IMR-90 (cell line): ENCODE data around the gene SORCS1. TPM values are rescaled to one million over a fixed set of nuclear protein-coding genes. Genes with fewer than 3 reads are reported as not detected.

ENCODE experiments used
- ATAC-seq: fragments of 200-7000 bp; cut with Tn5 transposase; 2 replicates; pipeline ENCODE4 v1.9.1; 2020; ENCODE audit warnings: low read depth, mild to moderate bottlenecking, moderate library complexity
- BruUV-seq: library from RNA; stranded (reverse); fragments of 400-500 nt; replicated peaks from 2 replicates; lab custom pipeline; 2021; lab: Mats Ljungman, UMichigan
- CTCF ChIA-PET: fragments of 300-600 bp; formaldehyde crosslinking; extraction: SDS; loops from one replicate; lab custom pipeline; 2021; ENCODE audit warnings: antibody characterized with exemption; lab: Yijun Ruan, JAX
- POLR2A ChIA-PET: fragments of 300-600 bp; sonication (Branson Sonifier 250); formaldehyde crosslinking; loops from one replicate; lab custom pipeline; 2022; ENCODE audit warnings: antibody characterized with exemption; ENCODE audit not compliant: unreplicated experiment; lab: Charles Lee
- DNase-seq: peaks from one replicate; pipeline ENCODE4 v3.0.0; 2013
- H2AFZ ChIP-seq: replicated peaks from 2 replicates; pipeline ENCODE3; 2013; ENCODE audit warnings: low read length, mild to moderate bottlenecking; ENCODE audit not compliant: poor library complexity
- H2AK5ac ChIP-seq: 2 replicates; pipeline ENCODE4 v1.6.1; 2013; ENCODE audit warnings: low read depth, low read length, inconsistent platforms
- H2AK9ac ChIP-seq: replicated peaks from 2 replicates; pipeline ENCODE3; 2013; ENCODE audit warnings: mild to moderate bottlenecking, low read depth, low read length, moderate library complexity; ENCODE audit not compliant: poor library complexity
- H2BK120ac ChIP-seq: 2 replicates; pipeline ENCODE4 v1.6.1; 2013; ENCODE audit warnings: low read depth, low read length, inconsistent platforms
- H2BK15ac ChIP-seq: 3 replicates; pipeline ENCODE4 v1.6.1; 2013; ENCODE audit warnings: low read depth, low read length, inconsistent platforms
- H2BK20ac ChIP-seq: 2 replicates; pipeline ENCODE4 v1.6.1; 2013; ENCODE audit warnings: low read depth, mild to moderate bottlenecking, inconsistent platforms, low read length, moderate library complexity
- H2BK5ac ChIP-seq: 2 replicates; pipeline ENCODE4 v1.6.1; 2013; ENCODE audit warnings: mild to moderate bottlenecking, low read depth, low read length, inconsistent platforms; ENCODE audit not compliant: poor library complexity, severe bottlenecking
- H3K14ac ChIP-seq: replicated peaks from 2 replicates; pipeline ENCODE4 v1.6.1; 2013; ENCODE audit warnings: low read depth, low read length, inconsistent platforms
- H3K18ac ChIP-seq: 2 replicates; pipeline ENCODE4 v1.6.1; 2013; ENCODE audit warnings: low read depth, low read length, control low read depth
- H3K23ac ChIP-seq: 2 replicates; pipeline ENCODE4 v1.6.1; 2013; ENCODE audit warnings: low read depth, low read length, inconsistent platforms
- H3K27ac ChIP-seq: 2 replicates; pipeline ENCODE4 v1.5.1; 2013; ENCODE audit warnings: mild to moderate bottlenecking, control low read depth, low read length; ENCODE audit not compliant: insufficient read depth
- H3K27me3 ChIP-seq: 2 replicates; pipeline ENCODE4 v1.6.1; 2013; ENCODE audit warnings: low read length; ENCODE audit not compliant: control insufficient read depth, insufficient read depth
- H3K36me3 ChIP-seq: 2 replicates; pipeline ENCODE4 v1.6.1; 2013; ENCODE audit warnings: low read length, mixed read lengths; ENCODE audit not compliant: control insufficient read depth, insufficient read depth
- H3K4ac ChIP-seq: 2 replicates; pipeline ENCODE4 v1.6.1; 2013; ENCODE audit warnings: low read depth, low read length, inconsistent platforms
- H3K4me1 ChIP-seq: 2 replicates; pipeline ENCODE4 v1.6.1; 2013; ENCODE audit warnings: low read length, mixed read lengths; ENCODE audit not compliant: control insufficient read depth, insufficient read depth
- H3K4me2 ChIP-seq: 2 replicates; pipeline ENCODE4 v1.6.1; 2013; ENCODE audit warnings: low read depth, mild to moderate bottlenecking, control low read depth, low read length, moderate library complexity
- H3K4me3 ChIP-seq: 2 replicates; pipeline ENCODE4 v1.5.1; 2013; ENCODE audit warnings: low read depth, mild to moderate bottlenecking, control low read depth, low read length, moderate library complexity; ENCODE audit not compliant: insufficient read depth
- H3K56ac ChIP-seq: 2 replicates; pipeline ENCODE4 v1.6.1; 2013; ENCODE audit warnings: low read length, inconsistent platforms; ENCODE audit not compliant: insufficient read depth; ENCODE audit errors: extremely low read depth
- H3K79me1 ChIP-seq, 2 experiments: 2 replicates each; pipeline ENCODE4 v1.6.1; 2013; ENCODE audit warnings: low read length in 2 of 2, inconsistent platforms in 1 of 2, low read depth in 1 of 2
- H3K9ac ChIP-seq: 2 replicates; pipeline ENCODE4 v1.6.1; 2013; ENCODE audit warnings: low read depth, low read length, control low read depth
- H3K9me1 ChIP-seq: 2 replicates; pipeline ENCODE4 v1.6.1; 2013; ENCODE audit warnings: low read length, inconsistent platforms; ENCODE audit not compliant: insufficient read depth
- H3K9me3 ChIP-seq: 2 replicates; pipeline ENCODE4 v1.6.1; 2013; ENCODE audit warnings: low read length; ENCODE audit not compliant: control insufficient read depth, insufficient read depth
- H4K20me1 ChIP-seq: 2 replicates; pipeline ENCODE4 v1.6.1; 2013; ENCODE audit warnings: low read length, inconsistent platforms; ENCODE audit not compliant: insufficient read depth
- H4K5ac ChIP-seq: 2 replicates; pipeline ENCODE4 v1.6.1; 2013; ENCODE audit warnings: mild to moderate bottlenecking, low read depth, low read length, control low read depth
- H4K8ac ChIP-seq, 2 experiments: 2 replicates each; pipeline ENCODE4 v1.6.1; 2013; ENCODE audit warnings: low read depth in 2 of 2, low read length in 2 of 2, control low read depth in 1 of 2, inconsistent platforms in 1 of 2
- H4K91ac ChIP-seq: 2 replicates; pipeline ENCODE4 v1.6.1; 2013; ENCODE audit warnings: low read depth, low read length, inconsistent platforms; ENCODE audit not compliant: insufficient read depth
- BHLHE40 ChIP-seq: fragments of 150-350 bp; IDR thresholded peaks from 2 replicates; pipeline ENCODE4 v1.6.1; 2016; ENCODE audit warnings: mild to moderate bottlenecking, low read depth, low read length
- CEBPB ChIP-seq: IDR thresholded peaks from 2 replicates; pipeline ENCODE4 v1.6.1; 2012; ENCODE audit warnings: low read depth, low read length, improper control_type of control experiment
- CHD1 ChIP-seq: IDR thresholded peaks from 2 replicates; pipeline ENCODE4 v1.6.1; 2012; ENCODE audit warnings: low read depth, low read length, improper control_type of control experiment
- CTCF ChIP-seq: conservative IDR thresholded peaks from 2 replicates; pipeline ENCODE4 v1.5.1; 2012; ENCODE audit warnings: mild to moderate bottlenecking, low read depth, low read length, improper control_type of control experiment
- ELK1 ChIP-seq: fragments of 150-350 bp; IDR thresholded peaks from 2 replicates; pipeline ENCODE4 v1.6.1; 2016; ENCODE audit warnings: low read depth, mild to moderate bottlenecking, low read length, moderate library complexity, borderline replicate concordance
- FOS ChIP-seq: fragments of 150-350 bp; IDR thresholded peaks from 2 replicates; pipeline ENCODE4 v1.6.1; 2016; ENCODE audit warnings: low read depth, low read length
- MAFK ChIP-seq: IDR thresholded peaks from 2 replicates; pipeline ENCODE4 v1.6.1; 2012; ENCODE audit warnings: low read depth, low read length, improper control_type of control experiment
- MAZ ChIP-seq: IDR thresholded peaks from 2 replicates; pipeline ENCODE4 v1.6.1; 2012; ENCODE audit warnings: low read depth, mild to moderate bottlenecking, low read length, improper control_type of control experiment, moderate library complexity, borderline replicate concordance
- MXI1 ChIP-seq: IDR thresholded peaks from 2 replicates; pipeline ENCODE4 v1.6.1; 2012; ENCODE audit warnings: low read depth, mild to moderate bottlenecking, low read length, moderate library complexity, borderline replicate concordance
- NFE2L2 ChIP-seq: fragments of 150-350 bp; IDR thresholded peaks from 2 replicates; pipeline ENCODE4 v1.6.1; 2016; ENCODE audit warnings: low read depth, mild to moderate bottlenecking, low read length
- POLR2A ChIP-seq: IDR thresholded peaks from 2 replicates; pipeline ENCODE4 v1.6.1; 2012; ENCODE audit warnings: mild to moderate bottlenecking, low read depth, low read length
- RAD21 ChIP-seq: IDR thresholded peaks from 2 replicates; pipeline ENCODE4 v1.6.1; 2012; ENCODE audit warnings: low read length, improper control_type of control experiment
- RCOR1 ChIP-seq: IDR thresholded peaks from 2 replicates; pipeline ENCODE4 v1.6.1; 2012; ENCODE audit warnings: mild to moderate bottlenecking, low read length, improper control_type of control experiment; ENCODE audit not compliant: insufficient replicate concordance
- RFX5 ChIP-seq: IDR thresholded peaks from 2 replicates; pipeline ENCODE4 v1.8.0; 2012; ENCODE audit warnings: low read depth, mild to moderate bottlenecking, low read length, moderate library complexity
- SMC3 ChIP-seq: fragments of 150-350 bp; IDR thresholded peaks from 2 replicates; pipeline ENCODE4 v1.6.1; 2016; ENCODE audit warnings: low read depth, mild to moderate bottlenecking, antibody characterized with exemption, low read length, moderate library complexity
- USF2 ChIP-seq: fragments of 150-350 bp; IDR thresholded peaks from 2 replicates; pipeline ENCODE4 v1.6.1; 2017; ENCODE audit warnings: mild to moderate bottlenecking, antibody characterized with exemption, low read length, low read depth
- WGBS, 2 experiments: methylation state at CpG; one replicate each; pipeline versions ENCODE4 v1.1.5 to v1.1.7; 2013; ENCODE audit warnings: missing lambda C conversion rate in 2 of 2; ENCODE audit not compliant: insufficient read length in 1 of 2; ENCODE audit errors: extremely low coverage in 2 of 2; 5-methylcytosine and 5-hydroxymethylcytosine counted together
- dilution Hi-C: fragments of 300-500 bp; cut with HindIII; formaldehyde crosslinking; loops from one replicate; pipeline ENCODE4 v1.14.3; 2018; ENCODE audit warnings: low sequenced_read_pairs; ENCODE audit not compliant: unreplicated experiment
- in situ Hi-C: fragments of 300-500 bp; cut with MboI; formaldehyde crosslinking; loops from 3 replicates; pipeline ENCODE4 v1.14.3; 2019; ENCODE audit warnings: low sequenced_read_pairs, inconsistent platforms, mixed read lengths
- intact Hi-C: fragments of 100-400 bp; cut with micrococcal nuclease; formaldehyde crosslinking; loops from 2 replicates; pipeline ENCODE4 v1.10.0; 2022
- polyA plus RNA-seq, 3 experiments: library from polyadenylated mRNA; depleted of rRNA; stranded (reverse); fragments of >200 nt; gene quantifications; 2 replicates each; pipeline ENCODE4 v1.2.3, GENCODE V29; 2012; ENCODE audit warnings: low replicate concordance in 1 of 3
- total RNA-seq: library from RNA; depleted of rRNA; stranded (reverse); fragments of >200 nt; gene quantifications from 2 replicates; pipeline ENCODE4 v1.2.3, GENCODE V29; 2012

The SORCS1 gene
- total and polyA plus RNA-seq, 2 of the 4 experiments (the other 2 are of a cell fraction) = under 0.01 TPM; not detected in 1

- ChIA-PET POLR2A (no interaction called here), CTCF (no interaction called here)
- H3K9ac ChIP-seq = no peak overlapping the region
These were observed 208.1 kb downstream of the SORCS1 start for GRCh38 chr10:106956216-106956915.

More at GRCh38 chr10:106956216-106956915, 208.1 kb downstream of the SORCS1 start:
- H3K23ac ChIP-seq = no peak overlapping the region
- H3K4me3 ChIP-seq = no peak overlapping the region
- no peak overlapping the region for H2BK20ac ChIP-seq
- TF ChIP-seq BHLHE40 (no peak), MAFK (no peak), MAZ (no peak), RFX5 (no peak), FOS (no peak), POLR2A (no peak), CEBPB (no peak), RAD21 (no peak), RCOR1 (no peak), MXI1 (no peak), USF2 (no peak), NFE2L2 (no peak), ELK1 (no peak), SMC3 (no peak), CHD1 (no peak), CTCF (no peak)
- no peaks in the 10 kb centered on the region for H3K4me1 ChIP-seq
- no peak overlapping the region for H3K14ac ChIP-seq
- H3K9me3 ChIP-seq = peaks cover 22% of the 10 kb centered on the region
- no TSS peak for BruUV-seq
- no peak overlapping the region for H3K4me2 ChIP-seq
- dilution Hi-C loops = no loop called here
- H3K79me1 ChIP-seq = no peaks in the 10 kb centered on the region
- H4K20me1 ChIP-seq = no peaks in the 10 kb centered on the region
- no peaks in the 10 kb centered on the region for H3K36me3 ChIP-seq
- ATAC-seq = no peak
- no peak overlapping the region for H2AFZ ChIP-seq
- intact Hi-C loops = no loop called here
- WGBS, 2 experiments = no CpG with 5 or more reads among the region's 4 CpGs
- no peak overlapping the region for H3K27ac ChIP-seq
- H3K9me1 ChIP-seq = no peaks in the 10 kb centered on the region
- H3K27me3 ChIP-seq = no peaks in the 10 kb centered on the region
- no peak overlapping the region for H2BK15ac ChIP-seq
- no peak overlapping the region for H4K8ac ChIP-seq
- no peak overlapping the region for H3K56ac ChIP-seq
- no peak overlapping the region for H2AK9ac ChIP-seq
- no peak overlapping the region for H3K4ac ChIP-seq
- no peak for DNase-seq
- in situ Hi-C loops = no loop called here
- no peak overlapping the region for H2BK5ac ChIP-seq
- H4K5ac ChIP-seq = no peak overlapping the region
- no peak overlapping the region for H2BK120ac ChIP-seq
- H4K91ac ChIP-seq = no peak overlapping the region
- H2AK5ac ChIP-seq = no peak overlapping the region
- no peak overlapping the region for H3K18ac ChIP-seq
